ACHN (cell line): ENCODE data around the gene MINDY2.
"Not testable (repeated sequence)": the region's sequence is repeated elsewhere in the genome, so short reads cannot be mapped to it uniquely, and the experiment has no call there.

ENCODE experiments used
- DNase-seq: peaks from one replicate; pipeline ENCODE4 v3.0.0-alpha.2; 2015
- in situ Hi-C: cut with HindIII; loops from 2 replicates; pipeline ENCODE4 v1.10.0; 2017; ENCODE audit warnings: low sequenced_read_pairs, low pct_ligation_motif_present, low pct_unique_long_range_greater_than_20kb

MINDY2 gene

DNA sequence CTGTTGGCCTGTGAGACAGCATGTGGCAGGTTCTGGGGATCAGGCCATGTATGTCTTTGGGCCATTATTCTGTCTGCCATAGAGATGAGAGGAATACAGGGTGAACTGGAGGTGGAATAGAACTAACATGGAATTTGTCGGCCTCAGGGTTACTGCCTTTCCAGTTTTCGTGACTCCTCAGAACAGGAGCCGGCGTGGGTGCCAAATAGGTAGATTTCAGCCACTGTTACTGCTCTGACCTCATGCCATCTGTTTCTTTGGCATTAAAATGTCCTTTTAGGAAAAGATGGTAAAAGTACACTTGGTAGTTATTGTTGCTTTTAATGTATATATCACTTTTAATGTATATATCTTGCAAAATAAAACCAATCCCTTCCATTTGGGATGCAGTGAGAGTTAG, 96.8 kb downstream of the MINDY2 start:
- DNase-seq = no peak
- in situ Hi-C loops = no loop called here

DNA sequence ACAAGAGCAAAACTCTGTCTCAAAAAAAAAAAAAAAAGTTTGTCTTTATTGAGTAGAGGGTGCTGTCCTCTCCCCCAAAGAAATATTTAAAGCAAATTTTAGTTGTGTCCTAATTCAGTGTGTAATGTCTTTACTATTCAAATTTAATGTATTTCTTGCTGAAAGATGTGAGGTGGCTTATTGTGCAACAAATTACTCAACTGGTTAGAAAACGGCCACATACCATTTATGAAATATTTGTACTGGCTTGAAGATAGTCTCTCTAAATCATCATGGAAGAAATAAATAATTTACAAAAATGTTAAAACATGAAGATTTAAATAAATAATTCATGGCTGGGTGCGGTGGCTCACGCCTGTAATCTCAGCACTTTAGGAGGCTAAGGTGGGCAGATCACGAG, 99.3 kb downstream of the MINDY2 start:
- no peak for DNase-seq
- in situ Hi-C loops = no loop called here

DNA sequence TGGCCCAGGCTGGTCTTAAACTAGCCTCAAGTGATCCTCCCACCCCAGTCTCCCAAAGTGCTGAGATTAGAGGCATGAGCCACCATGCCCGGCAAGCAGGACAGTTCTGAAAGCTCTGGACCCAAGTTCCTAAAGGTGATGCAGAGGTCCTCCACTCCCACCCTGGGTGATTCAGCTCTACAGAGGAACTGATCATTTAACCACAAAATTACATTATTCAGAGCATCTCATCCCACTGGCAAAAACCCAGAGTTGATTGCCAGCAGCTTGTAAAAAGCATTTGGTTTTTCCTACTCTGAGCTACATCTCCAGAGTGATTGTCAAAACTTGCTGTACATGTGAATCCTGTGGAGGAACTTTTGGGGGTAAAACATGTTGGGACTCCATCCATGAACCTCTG, 102.2 kb downstream of the MINDY2 start:
- DNase-seq = no peak
- in situ Hi-C loops = no loop called here

DNA sequence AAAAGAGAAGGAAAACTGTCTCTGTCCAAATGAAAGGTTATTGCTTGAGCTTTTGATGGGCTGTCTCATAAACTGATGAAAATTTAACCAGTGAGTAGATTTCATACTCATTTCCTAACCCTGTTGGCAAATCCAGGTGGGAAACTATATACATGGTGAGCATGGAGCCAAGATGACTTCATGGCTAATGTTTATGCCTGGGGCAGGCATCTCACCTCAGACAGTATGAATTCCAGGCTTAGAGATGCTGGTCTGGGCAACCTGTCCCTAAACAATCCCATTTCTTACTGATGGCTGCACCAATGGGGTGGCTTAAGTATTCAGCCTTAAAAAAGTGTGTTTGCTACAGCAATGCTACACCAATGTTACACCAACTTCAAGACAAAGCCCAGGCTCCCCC, 104.2 kb downstream of the MINDY2 start:
- in situ Hi-C loops = no loop called here
- no peak for DNase-seq

DNA sequence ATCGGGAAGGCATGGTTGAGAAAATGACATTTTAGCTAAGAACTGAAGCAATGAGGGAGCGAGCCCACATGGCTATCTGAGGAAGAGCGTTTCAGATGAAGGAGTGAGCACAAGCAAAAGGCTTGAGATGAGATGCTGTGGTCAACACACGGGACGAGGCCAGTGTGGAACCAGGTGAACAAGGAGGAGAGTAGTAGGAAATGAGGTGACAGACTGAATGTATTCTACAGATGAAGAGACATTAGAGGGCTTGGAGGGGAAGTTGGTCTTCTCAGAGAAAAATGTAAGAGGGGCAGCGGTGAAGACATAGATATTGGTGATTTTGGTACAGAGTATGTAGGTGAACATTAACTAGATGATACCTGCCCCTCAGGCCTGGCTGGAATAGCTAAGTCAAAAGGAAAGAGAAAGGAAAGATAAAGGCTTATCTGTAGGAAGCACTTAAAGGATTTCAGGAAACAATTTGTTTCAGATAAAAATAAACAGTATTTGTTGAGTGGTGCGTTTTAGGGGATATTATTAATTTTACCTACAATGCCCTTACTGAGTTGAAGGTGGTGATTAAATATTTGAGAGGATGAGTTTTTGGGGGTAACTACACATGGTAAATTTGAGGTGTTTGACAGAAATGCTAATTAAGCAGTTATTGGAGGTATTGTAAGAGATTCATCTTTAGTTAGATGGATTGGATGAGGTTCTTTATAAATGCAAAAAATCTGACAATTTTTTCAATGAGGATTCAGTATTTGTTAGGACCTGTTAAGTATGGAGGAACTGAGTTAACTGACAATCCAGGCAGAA, 105.4 kb downstream of the MINDY2 start:
- in situ Hi-C loops = no loop called here
- no peak for DNase-seq

DNA sequence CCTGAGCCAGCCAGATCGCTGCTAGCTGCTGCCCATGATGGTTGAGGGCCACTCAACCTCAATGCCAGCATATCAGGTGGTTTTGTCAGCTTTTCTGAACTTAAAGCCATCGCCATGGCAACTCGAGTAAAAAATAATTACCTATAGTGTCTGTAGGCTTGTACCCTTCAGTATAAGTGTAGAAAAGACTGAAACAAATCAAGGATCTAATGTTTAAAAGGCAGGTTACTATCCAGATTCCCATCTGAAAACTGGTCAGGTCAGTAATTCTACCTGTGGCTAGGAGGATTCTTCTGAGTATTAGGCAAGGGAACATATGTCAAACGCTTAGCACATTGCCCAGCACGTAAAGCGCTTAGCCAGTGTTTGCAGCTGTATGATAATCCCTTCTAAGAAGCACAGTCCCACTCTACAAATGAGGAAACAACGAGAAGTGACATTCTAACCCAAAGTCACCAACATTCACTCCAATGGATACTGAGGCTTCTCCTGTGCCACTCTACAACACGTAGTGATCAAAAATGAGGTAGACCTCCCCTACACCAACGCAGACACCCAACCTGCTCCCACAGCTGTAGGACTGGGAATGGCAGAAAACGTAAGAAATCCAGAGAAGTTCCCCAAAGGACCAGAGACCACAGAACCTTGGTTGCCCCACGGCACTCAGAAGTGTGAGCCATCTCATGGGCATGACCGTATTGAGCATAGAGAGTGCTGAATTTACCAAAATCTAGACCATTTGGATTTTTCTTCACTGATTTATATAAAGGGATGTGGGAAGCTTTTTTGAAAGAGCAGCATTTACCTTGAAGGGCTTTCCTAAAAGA, 107.1 kb downstream of the MINDY2 start:
- no peak for DNase-seq
- in situ Hi-C loops = no loop called here

DNA sequence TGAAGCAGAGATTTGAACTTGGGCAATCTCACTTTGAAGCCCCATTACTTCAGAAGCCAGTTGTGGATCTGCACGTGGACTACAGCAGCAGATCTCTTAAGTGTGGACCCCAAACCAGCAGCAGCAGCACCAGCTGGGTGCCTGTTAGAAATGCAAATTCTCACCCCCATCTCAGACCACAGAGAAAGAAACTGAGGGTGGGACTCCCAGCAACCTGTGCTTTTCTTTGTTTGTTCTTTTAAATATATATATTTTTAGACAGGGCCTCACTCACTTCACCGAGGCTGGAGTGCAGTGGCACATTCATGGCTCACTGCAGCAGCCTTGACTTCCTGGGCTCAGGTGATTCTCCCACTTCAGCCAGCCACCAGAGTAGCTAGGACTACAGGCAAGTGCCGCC, 109.2 kb downstream of the MINDY2 start:
- in situ Hi-C loops = no loop called here
- no peak for DNase-seq

DNA sequence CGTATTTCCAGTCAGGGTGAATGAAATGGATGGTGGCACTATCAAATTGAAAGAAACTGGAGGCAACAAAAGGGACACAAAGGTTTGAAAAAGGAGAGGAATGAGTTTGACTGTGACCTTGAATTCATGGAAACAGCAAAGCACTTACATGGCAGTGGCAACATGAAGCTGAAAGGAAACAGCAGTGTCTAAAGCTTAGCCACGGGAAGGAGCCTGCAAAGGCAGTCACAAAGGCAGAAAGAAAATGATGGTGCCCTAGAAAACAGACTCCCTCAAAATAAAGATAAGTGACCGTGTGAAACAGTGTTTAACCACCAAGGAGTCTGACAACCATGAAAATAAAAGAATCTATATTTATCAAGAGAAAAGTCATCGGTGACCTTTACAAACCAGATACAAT, 111.1 kb downstream of the MINDY2 start:
- DNase-seq = no peak
- in situ Hi-C loops = no loop called here

DNA sequence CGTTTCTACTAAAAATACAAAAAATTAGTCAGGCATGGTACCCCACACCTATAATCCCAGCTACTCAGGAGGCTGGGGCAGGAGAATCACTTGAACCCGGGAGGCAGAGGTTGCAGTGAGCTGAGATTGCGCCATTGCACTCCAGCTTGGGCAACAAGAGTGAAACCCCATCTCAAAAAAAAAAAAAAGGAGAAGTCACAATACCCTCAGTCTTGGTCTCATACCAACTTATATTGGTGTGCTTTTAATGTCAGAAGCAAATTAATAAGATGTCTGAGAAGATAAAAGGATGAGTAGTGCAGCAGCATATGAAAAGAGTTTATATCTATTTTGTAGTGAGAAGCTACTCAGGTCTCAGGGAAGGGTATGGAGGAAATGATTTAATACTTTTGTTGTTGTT, 112.8 kb downstream of the MINDY2 start:
- in situ Hi-C loops, DNase-seq: not testable (repeated sequence)

DNA sequence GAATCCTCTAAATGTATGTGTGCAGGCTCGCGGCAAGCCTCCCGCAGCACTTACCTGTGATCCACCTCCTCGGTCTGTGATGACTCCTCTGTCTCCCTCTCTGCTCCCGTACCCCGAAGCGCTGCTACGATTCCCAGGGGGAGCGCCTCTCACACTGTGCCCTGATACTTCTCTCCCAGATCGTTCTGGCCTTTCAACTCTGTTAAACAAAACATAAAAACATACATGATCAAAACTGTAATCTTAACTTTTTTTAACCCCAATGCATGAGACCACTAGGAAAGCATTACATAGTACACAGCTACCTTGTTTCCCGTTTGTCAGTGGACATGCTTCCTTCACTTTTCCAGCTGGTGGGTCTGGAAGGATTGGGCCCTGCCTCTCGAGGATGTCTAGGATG, 115.8 kb downstream of the MINDY2 start:
- no peak for DNase-seq
- in situ Hi-C loops = no loop called here

DNA sequence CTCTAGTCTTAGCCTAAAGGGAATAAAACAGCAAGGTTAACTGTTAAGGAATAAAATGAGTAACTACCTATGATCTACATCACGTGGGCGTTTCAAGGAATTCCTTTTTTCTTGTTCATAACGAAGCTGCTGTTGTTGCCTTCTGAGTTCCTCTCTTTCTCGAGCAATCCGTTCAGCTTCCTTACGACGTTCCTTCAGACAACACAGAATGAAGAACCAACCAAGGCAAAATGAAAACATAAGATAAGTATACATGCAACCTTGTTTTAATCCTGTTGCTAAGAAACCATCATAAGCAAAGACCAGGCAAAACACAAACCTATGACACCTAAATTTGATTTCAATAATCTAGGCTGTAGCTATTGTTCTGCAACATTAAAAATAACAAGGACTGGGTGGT, 118.3 kb downstream of the MINDY2 start:
- DNase-seq = no peak
- in situ Hi-C loops = no loop called here

DNA sequence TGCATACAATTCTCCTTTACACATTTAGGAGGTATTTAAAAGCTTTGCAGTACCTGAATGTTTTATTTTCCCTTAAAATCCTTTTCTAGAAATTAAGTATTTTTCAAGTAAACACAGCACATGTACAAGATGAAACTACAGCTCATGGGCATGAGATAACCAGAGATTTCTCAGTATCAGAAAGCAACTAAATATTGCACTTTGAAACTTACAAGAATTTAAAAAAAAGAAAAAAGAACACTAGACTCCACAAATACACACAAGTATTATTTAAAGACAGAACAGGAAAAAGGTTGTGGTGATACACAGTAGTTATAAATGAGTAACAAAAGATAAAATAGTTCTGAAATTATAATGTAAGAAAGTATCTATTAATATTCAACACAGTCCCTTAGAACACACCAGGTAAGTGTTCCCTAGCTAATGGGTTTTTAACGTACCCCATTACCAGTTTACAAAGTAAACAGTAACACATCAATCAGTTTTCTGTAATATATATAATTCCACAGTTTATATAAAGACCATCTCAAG, 127.1 kb downstream of the MINDY2 start:
- in situ Hi-C loops = no loop called here
- DNase-seq = no peak

DNA sequence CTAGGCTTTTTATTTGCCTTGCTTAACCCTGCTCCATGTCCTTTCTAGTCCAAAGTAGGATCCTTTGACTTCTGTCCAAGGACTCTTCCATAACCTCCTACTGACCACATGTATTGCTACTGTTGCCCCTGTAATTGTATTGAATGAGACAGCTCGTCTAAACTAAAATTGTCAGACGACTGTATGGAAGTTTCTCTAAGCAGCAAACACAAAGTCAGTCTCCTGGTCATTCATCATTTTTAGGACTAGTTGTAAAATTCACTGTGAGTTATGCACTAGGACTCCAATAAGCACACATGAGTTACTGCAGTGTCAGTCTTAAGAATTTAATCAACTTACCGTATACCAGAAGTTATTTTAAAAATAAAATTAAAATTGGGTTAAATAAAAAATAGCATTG, 129.5 kb downstream of the MINDY2 start:
- no peak for DNase-seq
- in situ Hi-C loops = no loop called here

DNA sequence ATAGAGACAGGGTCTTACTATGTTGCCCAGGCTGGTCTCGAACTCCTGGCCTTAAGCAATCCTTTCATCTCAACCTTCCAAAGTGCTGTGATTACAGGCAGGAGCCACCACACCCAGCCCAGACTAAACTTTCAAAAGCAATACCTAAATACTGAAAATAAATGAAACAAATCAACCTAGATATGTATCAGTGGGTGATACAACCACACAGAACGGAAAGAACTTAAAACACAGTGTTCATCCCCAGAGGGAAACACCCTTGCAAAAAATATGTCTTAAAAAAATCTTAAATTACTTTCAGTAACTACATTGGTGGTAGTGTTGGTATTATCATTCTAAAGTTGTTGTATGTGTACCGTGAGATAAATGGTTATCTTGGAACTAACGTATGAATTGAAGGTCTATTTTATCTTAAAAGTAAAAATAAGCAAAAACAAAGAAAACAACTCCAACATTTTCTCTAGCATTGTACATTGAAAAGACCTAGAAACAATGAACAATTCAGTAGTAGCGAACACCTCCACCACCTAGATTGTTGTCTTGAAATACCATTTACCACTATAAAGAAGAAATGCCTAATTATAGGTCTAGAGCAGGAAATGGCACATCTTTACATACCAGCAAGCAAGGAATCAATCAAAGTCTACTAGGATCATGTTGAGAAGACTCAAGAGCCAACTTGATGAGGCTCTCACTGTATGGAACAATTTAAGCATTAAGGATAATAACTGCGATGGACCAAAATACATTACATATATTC, 137.6 kb downstream of the MINDY2 start:
- DNase-seq = no peak
- in situ Hi-C loops = no loop called here

DNA sequence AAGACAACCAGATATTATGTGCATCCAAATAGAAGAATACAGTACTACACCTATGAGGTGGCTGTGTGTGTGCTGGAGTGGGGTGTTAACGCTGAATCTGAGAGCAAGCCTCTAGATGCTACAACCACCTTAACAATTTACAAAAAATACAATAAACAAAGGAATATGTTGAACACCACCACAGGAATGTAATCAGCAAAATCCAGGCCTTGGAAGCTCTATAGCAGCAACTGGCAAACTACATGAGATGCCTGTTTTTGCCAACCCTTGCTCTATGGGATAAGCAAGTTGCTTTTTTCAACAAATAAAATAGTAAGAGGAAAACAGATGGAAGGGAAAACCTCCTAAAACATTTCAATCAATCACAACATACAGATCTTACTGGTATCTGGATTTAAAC, 138.5 kb downstream of the MINDY2 start:
- in situ Hi-C loops = no loop called here

DNA sequence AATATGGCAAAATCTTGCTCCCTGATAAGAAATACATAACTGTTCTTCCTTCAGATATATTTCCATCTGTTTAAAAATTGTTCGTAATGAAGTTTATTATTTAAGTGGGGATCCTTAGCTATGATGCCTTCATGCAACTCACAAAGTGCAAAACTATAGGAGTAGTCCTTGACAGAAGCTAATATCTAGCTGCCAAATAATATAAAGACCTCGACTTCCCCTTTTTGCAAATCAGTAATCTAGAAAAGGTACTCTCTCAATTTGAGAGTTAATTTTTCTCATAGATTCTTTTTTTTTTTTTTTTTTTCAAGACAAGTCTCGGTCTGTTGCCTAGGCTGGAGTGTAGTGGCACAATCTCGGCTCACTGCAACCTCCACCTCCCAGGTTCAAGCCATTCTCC, 139.4 kb downstream of the MINDY2 start:
- DNase-seq = no peak
- in situ Hi-C loops = no loop called here

More for the DNA sequence above, 138.5 kb downstream of the MINDY2 start:
- no peak for DNase-seq
